ENCODE data around the gene EZH2. TPM values are rescaled to one million over a fixed set of nuclear protein-coding genes. Genes with fewer than 3 reads are reported as not detected.
A peak's percentile ranks its signal among the peaks of the same experiment; 100 is the strongest.

The EZH2 gene
- total RNA-seq, 2 donors from 2014 or later, result 70.6 to 113 TPM

DNA sequence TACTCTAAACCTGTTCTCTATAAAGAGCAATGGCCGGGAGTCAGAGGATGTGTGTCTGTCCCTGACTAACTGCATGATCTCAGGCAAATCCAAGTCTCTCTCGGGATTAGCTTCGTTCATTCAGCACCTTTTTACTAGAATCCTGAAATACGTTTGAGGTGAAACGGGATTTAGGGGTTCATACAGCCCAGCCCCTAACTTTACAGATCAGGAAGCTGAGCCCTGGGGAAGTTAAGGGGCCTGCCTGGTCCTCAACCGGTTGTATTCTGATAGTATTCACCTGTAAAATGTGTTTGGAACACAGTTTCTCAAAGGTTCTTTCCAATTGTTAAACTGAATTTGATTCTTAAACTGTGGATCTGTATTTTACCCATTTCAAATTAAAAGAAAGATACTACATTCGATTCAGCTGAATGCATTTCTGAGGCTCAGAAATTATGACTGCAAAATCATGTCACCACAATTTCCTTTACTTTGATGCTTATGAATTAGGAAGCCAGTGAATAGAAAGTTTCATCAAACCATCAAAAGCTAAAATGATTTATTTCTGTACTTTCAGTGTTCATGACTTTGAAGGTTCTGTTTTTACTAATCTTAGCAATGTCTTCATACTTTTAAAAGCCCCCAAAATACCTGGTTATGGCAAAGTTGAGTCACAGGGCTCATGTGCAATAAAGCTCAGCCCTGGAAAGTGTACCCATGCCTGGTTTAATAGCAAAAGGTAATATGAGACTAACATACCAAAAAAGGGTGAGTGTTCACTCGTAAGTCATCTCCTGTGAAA, 28.9 kb upstream of the EZH2 start:
- DNase-seq (ENCODE audit: low spot score) (no peak), ATAC-seq (peak; percentile 71 to 75)
- peak overlapping the region; percentile 67 for H3K4me3 Mint-ChIP-seq
- peaks cover 10 to 29% of the 10 kb centered on the region in 2 donors for H3K4me1 Mint-ChIP-seq (ENCODE audit: low read depth in 2 of 2)
- H3K27ac Mint-ChIP-seq, result peak overlapping the region; percentile 67 to 79
- H3K27me3 Mint-ChIP-seq, result peaks cover 12 to 14% of the 10 kb centered on the region in 2 donors
- no peaks in the 10 kb centered on the region for H3K9me3 Mint-ChIP-seq
- no peaks in the 10 kb centered on the region for H3K36me3 Mint-ChIP-seq

DNA sequence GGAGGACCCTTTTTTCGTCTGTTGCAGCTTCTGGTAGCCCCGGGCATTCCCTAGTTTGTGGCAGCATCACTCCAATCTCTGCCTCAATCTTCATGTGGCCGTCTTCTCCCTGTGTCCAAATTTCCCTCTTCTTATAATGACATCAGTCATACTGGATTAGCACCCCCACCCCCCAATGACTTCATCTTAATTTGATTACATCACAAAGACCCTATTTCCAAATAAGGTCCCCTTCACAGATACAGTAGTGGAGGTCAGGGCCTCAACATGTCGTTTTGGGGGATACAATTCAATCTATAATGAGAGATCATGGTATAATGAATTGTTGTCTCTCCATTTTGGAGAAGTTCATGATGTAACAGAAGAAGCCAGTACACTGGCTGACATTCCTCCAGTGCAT, 28.1 kb upstream of the EZH2 start:
- DNase-seq (ENCODE audit: low spot score), result no peak
- no peak for ATAC-seq
- Mint-ChIP-seq H3K4me1 (ENCODE audit: low read depth in 2 of 2) (peaks cover 10 to 29% of the 10 kb centered on the region in 2 donors), H3K4me3 (peak overlapping the region; percentile 67), H3K9me3 (no peaks in the 10 kb centered on the region), H3K27me3 (peaks cover 13 to 14% of the 10 kb centered on the region in 2 donors), H3K36me3 (no peaks in the 10 kb centered on the region), H3K27ac (peak overlapping the region; percentile 67 to 79)

DNA sequence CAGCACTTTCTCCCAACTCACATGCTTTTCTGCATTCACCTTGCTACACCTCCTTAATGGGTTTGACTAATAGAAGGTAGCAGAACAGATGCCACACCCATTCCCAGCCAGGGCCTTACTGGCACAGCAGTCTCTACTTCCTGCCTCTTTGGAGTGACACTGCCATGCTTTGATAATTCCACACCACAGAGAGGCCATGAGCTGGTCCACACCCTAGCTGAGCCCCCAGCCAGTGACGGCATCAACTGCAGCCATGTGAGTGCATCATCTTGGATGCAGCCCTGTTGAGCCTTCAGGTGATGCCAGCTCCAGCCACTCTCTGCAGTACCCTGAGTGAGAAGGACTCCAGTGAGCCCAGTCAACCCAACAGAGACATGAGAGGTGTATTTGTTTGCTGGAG, 27.5 kb upstream of the EZH2 start:
- peaks cover 10 to 29% of the 10 kb centered on the region in 2 donors for H3K4me1 Mint-ChIP-seq (ENCODE audit: low read depth in 2 of 2)
- ATAC-seq, result no peak
- no peaks in the 10 kb centered on the region for H3K36me3 Mint-ChIP-seq
- no peak for DNase-seq (ENCODE audit: low spot score)
- H3K4me3 Mint-ChIP-seq, result no peak overlapping the region
- no peaks in the 10 kb centered on the region for H3K9me3 Mint-ChIP-seq
- H3K27me3 Mint-ChIP-seq, result peaks cover 14 to 15% of the 10 kb centered on the region in 2 donors
- no peak overlapping the region for H3K27ac Mint-ChIP-seq

DNA sequence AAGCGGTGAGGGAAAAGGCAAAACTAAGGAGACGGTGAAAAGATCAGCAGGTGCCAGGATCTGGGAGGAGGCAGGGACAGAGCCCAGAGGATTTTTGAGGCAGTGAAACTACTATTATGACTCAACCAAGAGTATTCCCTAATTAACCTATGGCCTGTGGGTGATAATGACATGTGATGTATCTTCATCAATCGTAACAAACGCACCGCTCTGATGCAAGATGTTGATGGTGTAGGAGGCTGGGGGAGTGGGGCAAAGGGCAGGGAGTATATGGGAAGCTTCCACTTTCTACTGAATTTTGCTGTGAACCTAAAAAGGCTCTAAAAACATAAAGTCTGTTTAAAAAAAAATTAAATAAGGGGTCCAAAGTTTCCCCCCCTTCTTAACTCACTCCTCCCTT, 25.5 kb upstream of the EZH2 start:
- H3K4me1 Mint-ChIP-seq (ENCODE audit: low read depth in 2 of 2), result peaks cover 10 to 26% of the 10 kb centered on the region in 2 donors
- DNase-seq (ENCODE audit: low spot score), result no peak
- no peak overlapping the region for H3K27ac Mint-ChIP-seq
- no peak overlapping the region for H3K4me3 Mint-ChIP-seq
- H3K27me3 Mint-ChIP-seq, result peaks cover 14 to 15% of the 10 kb centered on the region in 2 donors
- no peak for ATAC-seq
- no peaks in the 10 kb centered on the region for H3K9me3 Mint-ChIP-seq
- H3K36me3 Mint-ChIP-seq, result no peaks in the 10 kb centered on the region

DNA sequence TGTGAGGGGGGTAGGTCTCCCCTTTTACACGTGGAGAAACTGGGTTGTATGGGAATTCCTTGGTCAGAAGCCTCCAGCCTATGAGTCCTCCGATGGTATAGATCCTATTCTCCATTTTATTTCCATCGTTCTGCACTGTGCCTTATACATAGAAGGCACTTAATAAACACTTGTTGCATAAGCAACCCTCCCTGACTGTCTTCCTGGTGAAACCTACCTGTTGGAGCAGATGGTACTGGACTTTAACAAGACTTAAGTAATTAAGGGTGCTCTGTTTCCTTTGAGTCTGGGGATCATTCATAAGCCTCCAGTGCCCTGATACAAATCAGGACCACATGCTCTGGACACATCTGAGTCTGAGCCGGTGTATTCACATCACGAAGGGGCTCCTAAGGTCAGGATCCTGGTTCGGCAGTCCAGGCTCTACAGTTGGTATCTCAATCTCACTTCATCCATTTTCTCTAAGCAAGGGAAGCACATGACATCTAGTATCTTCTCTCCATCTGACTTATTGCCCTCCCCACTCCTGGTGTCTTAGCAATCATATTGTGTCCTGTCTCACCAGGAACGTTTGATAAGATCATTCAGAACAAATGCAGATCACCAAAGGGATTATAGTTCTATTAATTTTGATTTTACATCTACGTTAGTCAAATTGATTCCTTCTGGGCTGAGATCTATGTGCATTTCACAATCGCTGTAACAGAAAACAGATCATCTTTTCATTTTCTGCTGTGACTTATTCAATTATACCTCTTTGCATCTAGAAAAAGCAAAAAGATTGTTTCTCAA, 22.8 kb upstream of the EZH2 start:
- Mint-ChIP-seq H3K27ac (no peak overlapping the region), H3K27me3 (peaks cover 14 to 17% of the 10 kb centered on the region in 2 donors), H3K9me3 (no peaks in the 10 kb centered on the region), H3K36me3 (no peaks in the 10 kb centered on the region), H3K4me3 (no peak overlapping the region), H3K4me1 (ENCODE audit: low read depth in 2 of 2) (no peaks in the 10 kb centered on the region)
- DNase-seq (ENCODE audit: low spot score), result no peak
- ATAC-seq, result no peak

DNA sequence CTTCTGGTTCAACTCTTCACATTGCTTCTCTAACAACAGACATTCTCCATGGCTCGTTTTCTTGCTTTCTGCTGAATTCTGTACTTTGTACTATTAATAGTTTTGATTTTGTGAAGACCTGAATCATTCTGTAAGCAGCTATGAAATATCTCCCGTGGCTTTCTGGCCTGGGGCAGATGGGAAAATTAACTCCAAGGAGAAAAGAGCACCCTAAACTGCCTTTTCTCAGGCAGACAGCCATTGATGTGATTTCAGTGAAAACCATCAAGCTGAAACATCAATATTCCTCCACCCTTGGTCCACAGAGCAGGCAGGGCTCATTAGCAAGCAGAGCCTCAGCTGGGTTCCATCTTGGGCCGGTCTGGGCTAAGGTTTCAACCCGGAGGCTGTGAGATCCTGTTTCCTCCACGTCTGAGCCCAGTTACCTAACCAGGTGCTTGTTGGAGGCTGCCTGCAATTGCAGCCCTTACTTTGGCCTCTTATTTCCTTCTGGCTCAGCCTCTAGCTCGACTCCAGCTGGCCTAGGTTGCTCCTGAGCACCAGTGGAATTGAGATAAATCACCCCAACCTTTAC, 21.1 kb upstream of the EZH2 start:
- Mint-ChIP-seq H3K27me3 (peaks cover 14 to 17% of the 10 kb centered on the region in 2 donors), H3K9me3 (no peaks in the 10 kb centered on the region), H3K4me3 (no peak overlapping the region), H3K27ac (no peak overlapping the region), H3K36me3 (no peaks in the 10 kb centered on the region), H3K4me1 (ENCODE audit: low read depth in 2 of 2) (no peaks in the 10 kb centered on the region)
- DNase-seq (ENCODE audit: low spot score), result no peak
- no peak for ATAC-seq

DNA sequence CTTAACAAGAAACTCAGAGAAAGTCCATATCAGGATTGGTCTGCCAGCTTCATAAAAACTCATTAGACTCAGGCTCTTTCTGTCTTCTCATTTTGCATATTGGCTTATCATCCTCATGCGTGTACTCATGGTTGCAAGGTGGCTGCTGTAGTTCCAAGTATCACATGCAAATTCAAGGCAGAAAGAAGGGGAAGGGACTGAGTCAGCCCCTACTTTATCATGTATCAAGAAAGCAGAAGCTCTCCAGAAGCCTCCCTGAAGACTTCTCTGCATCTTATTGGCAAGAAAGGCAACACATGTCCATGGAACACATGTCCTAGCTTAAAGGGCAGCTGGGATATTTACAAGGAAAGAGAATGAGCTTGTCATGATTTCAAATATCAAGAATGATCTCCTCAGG, 19.4 kb upstream of the EZH2 start:
- Mint-ChIP-seq H3K36me3 (no peaks in the 10 kb centered on the region), H3K27me3 (peaks cover 4 to 7% of the 10 kb centered on the region in 2 donors), H3K27ac (no peak overlapping the region), H3K4me1 (ENCODE audit: low read depth in 2 of 2) (no peaks in the 10 kb centered on the region), H3K9me3 (no peaks in the 10 kb centered on the region), H3K4me3 (no peak overlapping the region)
- ATAC-seq (no peak), DNase-seq (ENCODE audit: low spot score) (no peak)

DNA sequence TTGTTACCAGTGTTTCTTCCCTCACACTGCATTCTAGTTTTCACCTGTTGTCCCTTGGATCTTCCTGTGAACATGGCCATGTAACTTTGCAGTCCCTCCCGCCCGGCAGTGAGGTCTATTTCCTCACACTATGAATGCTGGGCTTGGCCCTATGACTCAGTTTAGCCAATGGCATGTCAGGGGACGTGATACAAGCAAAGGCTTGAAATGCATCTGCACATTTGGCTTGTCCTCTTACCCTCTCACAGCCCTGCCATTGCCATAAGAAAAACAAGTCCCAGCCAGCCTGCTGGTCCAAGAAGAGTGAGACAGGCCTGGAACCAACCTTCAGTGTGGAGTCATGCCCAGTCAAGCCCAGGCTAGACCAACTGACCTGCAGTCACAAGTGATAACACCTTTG, 17.1 kb upstream of the EZH2 start:
- H3K36me3 Mint-ChIP-seq, result no peaks in the 10 kb centered on the region
- no peaks in the 10 kb centered on the region for H3K4me1 Mint-ChIP-seq (ENCODE audit: low read depth in 2 of 2)
- peaks cover 0 to 3% of the 10 kb centered on the region in 2 donors for H3K27me3 Mint-ChIP-seq
- no peak for DNase-seq (ENCODE audit: low spot score)
- no peak for ATAC-seq
- no peak overlapping the region for H3K27ac Mint-ChIP-seq
- no peak overlapping the region for H3K4me3 Mint-ChIP-seq
- no peaks in the 10 kb centered on the region for H3K9me3 Mint-ChIP-seq

DNA sequence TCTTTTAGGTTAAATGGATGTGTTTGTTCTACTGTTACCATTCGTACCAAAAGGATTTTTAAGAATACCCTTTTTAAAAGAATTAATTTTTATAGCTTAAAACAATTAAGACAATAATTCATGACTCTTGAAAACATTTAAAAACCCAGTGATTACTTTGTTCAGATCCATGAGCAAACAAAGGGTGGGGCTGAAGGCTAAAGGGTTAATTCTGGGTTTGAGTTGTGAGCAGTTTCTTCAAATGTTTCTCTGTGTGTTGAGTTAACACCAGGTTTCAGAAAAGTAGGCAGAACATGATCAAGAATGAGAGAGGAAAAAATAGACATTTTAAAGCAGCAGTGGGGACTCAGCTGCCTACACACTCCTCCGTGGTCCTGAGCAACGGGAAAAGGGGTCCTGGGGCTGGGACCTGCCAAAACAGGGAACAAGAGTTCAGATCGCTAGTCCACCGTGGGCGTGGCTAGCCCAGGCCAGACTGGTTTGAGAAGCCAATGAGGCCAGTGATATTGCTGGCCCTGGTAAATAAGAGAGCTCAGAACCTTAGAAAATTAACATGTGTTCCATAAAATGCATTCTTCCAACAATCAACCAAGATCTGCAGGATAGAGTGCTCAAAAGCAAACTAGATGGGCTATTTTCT, 14.9 kb upstream of the EZH2 start:
- no peaks in the 10 kb centered on the region for H3K9me3 Mint-ChIP-seq
- ATAC-seq, result no peak
- H3K36me3 Mint-ChIP-seq, result no peaks in the 10 kb centered on the region
- H3K4me3 Mint-ChIP-seq, result no peak overlapping the region
- no peak overlapping the region for H3K27ac Mint-ChIP-seq
- H3K27me3 Mint-ChIP-seq, result peaks cover 0 to 3% of the 10 kb centered on the region in 2 donors
- no peaks in the 10 kb centered on the region for H3K4me1 Mint-ChIP-seq (ENCODE audit: low read depth in 2 of 2)
- DNase-seq (ENCODE audit: low spot score), result no peak

DNA sequence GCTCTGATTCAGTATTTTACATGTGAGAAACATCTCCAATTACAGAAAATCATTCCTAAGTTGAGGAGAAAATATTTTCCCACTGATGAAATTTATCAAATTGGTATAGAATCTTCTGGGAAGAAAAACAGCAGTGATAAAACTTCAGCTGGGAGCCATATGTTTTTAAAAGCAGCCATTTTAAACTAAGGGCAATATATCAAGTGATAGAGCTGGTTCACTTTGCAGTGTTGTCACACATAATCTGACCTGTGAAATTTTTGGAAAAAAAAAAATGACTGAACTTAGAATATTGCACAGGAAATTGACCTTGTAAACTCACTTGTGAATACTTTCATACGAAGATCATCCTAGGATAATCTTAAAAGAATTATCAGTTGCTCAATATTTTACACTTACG, 10.5 kb upstream of the EZH2 start:
- Mint-ChIP-seq H3K4me3 (no peak overlapping the region), H3K9me3 (no peaks in the 10 kb centered on the region), H3K27me3 (no peaks in the 10 kb centered on the region), H3K36me3 (no peaks in the 10 kb centered on the region), H3K27ac (no peak overlapping the region), H3K4me1 (ENCODE audit: low read depth in 2 of 2) (peaks cover 0 to 3% of the 10 kb centered on the region in 2 donors)
- DNase-seq (ENCODE audit: low spot score) (no peak), ATAC-seq (no peak)

DNA sequence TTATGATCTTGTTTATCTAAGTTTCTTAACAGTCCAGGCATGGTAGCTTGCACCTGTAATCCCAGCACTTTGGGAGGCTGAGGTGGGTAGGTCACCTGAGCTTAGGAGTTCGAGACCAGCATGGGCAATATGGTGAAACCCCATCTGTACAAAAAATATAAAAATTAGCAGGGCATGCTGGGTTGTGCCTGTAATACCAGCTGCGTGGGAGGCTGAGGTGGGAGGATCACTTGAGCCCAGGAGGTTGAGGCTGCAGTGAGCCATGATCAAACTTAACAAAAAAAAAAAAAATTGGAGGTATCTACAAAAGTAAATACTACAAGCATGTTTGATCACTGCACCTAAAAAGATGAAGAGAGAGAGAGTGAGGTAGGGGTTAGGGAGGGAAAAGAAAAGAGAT, 9.0 kb upstream of the EZH2 start:
- H3K4me3 Mint-ChIP-seq, result no peak overlapping the region
- peak overlapping the region in 1 of 2 donors; percentile 37 for H3K27ac Mint-ChIP-seq
- peaks cover 0 to 6% of the 10 kb centered on the region in 2 donors for H3K4me1 Mint-ChIP-seq (ENCODE audit: low read depth in 2 of 2)
- no peaks in the 10 kb centered on the region for H3K9me3 Mint-ChIP-seq
- ATAC-seq (no peak), DNase-seq (ENCODE audit: low spot score) (no peak)
- no peaks in the 10 kb centered on the region for H3K27me3 Mint-ChIP-seq
- H3K36me3 Mint-ChIP-seq, result no peaks in the 10 kb centered on the region

DNA sequence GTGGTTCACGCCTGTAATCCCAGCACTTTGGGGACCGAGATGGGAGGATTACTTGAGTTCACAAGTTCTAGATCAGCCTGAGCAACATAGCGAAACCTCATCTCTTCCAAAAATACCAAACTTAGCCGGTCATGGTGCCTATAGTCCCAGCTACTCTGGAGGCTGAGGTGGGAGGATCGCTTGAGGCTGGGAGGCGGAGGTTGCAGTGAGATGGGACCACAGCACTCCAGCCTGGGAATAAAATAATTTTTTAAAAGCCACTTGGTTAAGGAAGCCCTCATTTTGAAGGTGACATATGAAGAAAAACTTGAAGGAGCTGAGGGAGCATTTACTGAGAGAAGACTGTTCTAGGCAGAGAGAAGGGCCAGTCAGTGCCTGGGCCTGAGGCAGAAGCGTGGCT, 4.2 kb upstream of the EZH2 start:
- DNase-seq (ENCODE audit: low spot score) (no peak), ATAC-seq (no peak)
- Mint-ChIP-seq H3K27me3 (no peaks in the 10 kb centered on the region), H3K36me3 (peaks cover under 1% of the 10 kb centered on the region), H3K4me1 (ENCODE audit: low read depth in 2 of 2) (peaks cover 10 to 11% of the 10 kb centered on the region in 2 donors), H3K4me3 (no peak overlapping the region), H3K9me3 (no peaks in the 10 kb centered on the region), H3K27ac (no peak overlapping the region)

DNA sequence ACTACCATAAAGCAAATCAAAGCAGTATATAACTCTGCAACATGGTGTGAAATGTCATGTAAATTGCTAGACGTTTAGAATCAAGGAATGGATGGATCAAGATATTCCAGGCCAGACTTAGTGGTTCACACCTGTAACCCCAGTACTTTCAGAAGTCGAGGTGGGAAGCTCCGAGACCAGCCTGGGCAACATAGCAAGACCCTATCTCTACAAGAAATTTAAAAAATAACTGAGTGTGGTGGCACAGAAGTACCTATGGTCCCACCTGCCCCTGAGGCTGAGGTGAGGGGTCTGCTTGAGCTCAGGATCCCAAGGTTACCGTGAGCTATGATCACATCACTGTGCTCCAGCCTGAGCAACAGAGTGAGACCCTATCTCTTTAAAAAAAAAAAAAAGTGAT, 2.8 kb upstream of the EZH2 start:
- peaks cover 6% of the 10 kb centered on the region for H3K36me3 Mint-ChIP-seq
- DNase-seq (ENCODE audit: low spot score), result no peak
- H3K27me3 Mint-ChIP-seq, result no peaks in the 10 kb centered on the region
- ATAC-seq, result no peak
- peaks cover 14 to 20% of the 10 kb centered on the region in 2 donors for H3K4me1 Mint-ChIP-seq (ENCODE audit: low read depth in 2 of 2)
- no peaks in the 10 kb centered on the region for H3K9me3 Mint-ChIP-seq
- H3K27ac Mint-ChIP-seq, result no peak overlapping the region
- H3K4me3 Mint-ChIP-seq, result no peak overlapping the region
